HFFc6 (cell line): ENCODE results near the gene CPNE2. TPM values are rescaled to one million over a fixed set of nuclear protein-coding genes. Genes with fewer than 3 reads are reported as not detected.

Experiments used
- DNase-seq: peaks from one replicate; pipeline ENCODE4 v3.0.0-alpha.2; 2018
- H3K27ac Mint-ChIP-seq: 2 replicates; pipeline ENCODE4 v1.8.0; 2020; ENCODE audit warnings: mild to moderate bottlenecking, mixed read lengths
- H3K27me3 Mint-ChIP-seq: 2 replicates; pipeline ENCODE4 v1.8.0; 2021; ENCODE audit warnings: mild to moderate bottlenecking, moderate library complexity, mixed read lengths; ENCODE audit not compliant: insufficient read depth
- H3K36me3 Mint-ChIP-seq: 2 replicates; pipeline ENCODE4 v1.8.0; 2021; ENCODE audit warnings: low read depth, mixed read lengths
- H3K4me1 Mint-ChIP-seq: 2 replicates; pipeline ENCODE4 v1.8.0; 2020; ENCODE audit warnings: low read depth, mixed read lengths
- H3K4me3 Mint-ChIP-seq: 2 replicates; pipeline ENCODE4 v1.8.0; 2020; ENCODE audit warnings: mild to moderate bottlenecking, moderate library complexity, mixed read lengths
- H3K9me3 Mint-ChIP-seq: 2 replicates; pipeline ENCODE4 v1.8.0; 2020; ENCODE audit warnings: mild to moderate bottlenecking, mixed read lengths
- total RNA-seq, 6 experiments: library from RNA; stranded (reverse); fragmentation: NEBNext Ultra II Directional; extraction: Animal tissue kit (Norgen Biotek cat#: 25700); gene quantifications; 2 replicates in 1 of 6; 3 replicates in 5 of 6; pipeline ENCODE4 v1.2.3, GENCODE V29; 2021
- TF ChIP-seq, protein P1 (sequence below): fragments of 200-600 bp; sonication (generic); IDR thresholded peaks from 2 replicates; pipeline ENCODE4 v1.5.0; 2021; ENCODE audit warnings: antibody characterized with exemption, mild to moderate bottlenecking

CPNE2 gene
- total RNA-seq, 6 experiments from 2014 or later, result 13.0 to 29.6 (median 23.3) TPM

DNA sequence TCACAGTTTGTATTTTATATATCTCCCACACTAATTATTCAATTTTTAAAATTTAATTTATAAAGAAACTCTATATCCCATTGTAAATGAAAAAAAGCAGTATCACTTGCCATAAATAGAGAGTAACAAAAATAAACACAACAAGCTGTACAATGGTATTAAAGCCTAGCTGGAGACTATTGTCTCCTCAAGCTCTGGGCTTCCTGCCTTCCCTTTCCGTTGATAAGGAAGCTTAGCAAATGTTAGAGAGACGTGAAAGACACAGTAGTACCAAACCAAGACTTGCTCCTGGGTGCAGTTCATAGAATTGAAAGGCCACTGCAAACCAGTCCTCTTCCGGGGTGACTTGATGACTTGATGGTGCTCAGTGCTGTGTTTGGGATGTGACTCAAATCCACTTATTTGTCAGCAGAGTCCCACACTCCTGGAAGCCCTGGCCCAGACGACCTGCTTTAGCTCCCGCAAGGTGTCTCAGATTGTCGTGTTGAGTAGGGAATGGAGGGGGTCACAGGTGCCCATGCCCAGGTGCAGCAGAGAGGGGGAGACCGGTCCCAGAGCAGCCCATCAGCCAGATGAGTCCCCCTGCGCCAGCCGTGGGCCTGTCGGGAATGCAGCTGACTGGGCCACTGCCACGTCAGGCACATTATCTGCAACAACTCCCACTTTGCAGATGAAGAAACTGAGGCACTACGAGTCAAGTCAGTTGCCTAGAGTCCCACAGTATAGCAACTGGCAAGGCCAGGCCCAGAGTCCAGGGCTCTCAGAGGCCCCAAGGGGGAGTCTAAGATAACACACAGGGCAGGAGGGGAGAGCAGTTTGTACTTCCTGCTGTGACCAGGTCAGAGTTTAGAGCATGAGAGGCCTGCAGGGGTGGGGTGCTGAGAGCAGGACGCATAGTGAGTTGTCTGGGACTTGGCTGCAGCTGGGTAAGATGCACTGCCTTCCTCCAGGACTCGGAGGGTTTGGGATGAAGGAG is 53.0 kb downstream of the CPNE2 start:
- H3K36me3 Mint-ChIP-seq, result no peaks in the 10 kb centered on the region
- H3K27me3 Mint-ChIP-seq, result peaks cover 3% of the 10 kb centered on the region
- no peaks in the 10 kb centered on the region for H3K9me3 Mint-ChIP-seq
- no peak for DNase-seq
- H3K4me3 Mint-ChIP-seq, result no peak overlapping the region
- no peak overlapping the region for H3K27ac Mint-ChIP-seq
- H3K4me1 Mint-ChIP-seq, result peaks cover 26% of the 10 kb centered on the region
- TF ChIP-seq, protein P1, sequence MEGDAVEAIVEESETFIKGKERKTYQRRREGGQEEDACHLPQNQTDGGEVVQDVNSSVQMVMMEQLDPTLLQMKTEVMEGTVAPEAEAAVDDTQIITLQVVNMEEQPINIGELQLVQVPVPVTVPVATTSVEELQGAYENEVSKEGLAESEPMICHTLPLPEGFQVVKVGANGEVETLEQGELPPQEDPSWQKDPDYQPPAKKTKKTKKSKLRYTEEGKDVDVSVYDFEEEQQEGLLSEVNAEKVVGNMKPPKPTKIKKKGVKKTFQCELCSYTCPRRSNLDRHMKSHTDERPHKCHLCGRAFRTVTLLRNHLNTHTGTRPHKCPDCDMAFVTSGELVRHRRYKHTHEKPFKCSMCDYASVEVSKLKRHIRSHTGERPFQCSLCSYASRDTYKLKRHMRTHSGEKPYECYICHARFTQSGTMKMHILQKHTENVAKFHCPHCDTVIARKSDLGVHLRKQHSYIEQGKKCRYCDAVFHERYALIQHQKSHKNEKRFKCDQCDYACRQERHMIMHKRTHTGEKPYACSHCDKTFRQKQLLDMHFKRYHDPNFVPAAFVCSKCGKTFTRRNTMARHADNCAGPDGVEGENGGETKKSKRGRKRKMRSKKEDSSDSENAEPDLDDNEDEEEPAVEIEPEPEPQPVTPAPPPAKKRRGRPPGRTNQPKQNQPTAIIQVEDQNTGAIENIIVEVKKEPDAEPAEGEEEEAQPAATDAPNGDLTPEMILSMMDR, result no peak

DNA sequence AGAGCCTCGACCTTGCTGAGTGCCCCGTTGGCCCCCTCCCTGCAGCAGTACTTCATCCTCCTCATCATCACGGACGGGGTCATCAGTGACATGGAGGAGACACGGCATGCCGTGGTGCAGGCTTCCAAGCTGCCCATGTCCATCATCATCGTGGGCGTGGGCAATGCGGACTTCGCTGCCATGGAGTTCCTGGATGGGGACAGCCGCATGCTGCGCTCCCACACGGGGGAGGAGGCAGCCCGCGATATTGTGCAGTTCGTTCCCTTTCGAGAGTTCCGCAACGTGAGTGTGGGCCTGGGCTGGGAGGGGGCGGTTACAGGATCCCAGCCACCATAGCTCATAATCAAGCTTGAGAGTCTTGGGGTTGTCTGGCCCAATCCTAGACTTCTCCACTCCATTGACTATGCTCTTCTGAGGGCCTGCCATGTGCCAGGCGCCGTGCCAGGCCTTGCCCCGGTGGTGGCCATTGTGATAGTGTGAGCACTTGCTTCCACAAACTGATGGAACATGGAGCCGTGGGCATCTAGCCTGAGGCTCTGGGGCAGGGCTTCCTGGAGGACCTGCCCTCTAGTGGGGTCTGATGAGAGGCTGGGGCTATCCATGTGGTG is 53.8 kb downstream of the CPNE2 start:
- TF ChIP-seq, protein P1, result no peak
- H3K4me1 Mint-ChIP-seq, result peaks cover 26% of the 10 kb centered on the region
- H3K27me3 Mint-ChIP-seq, result peaks cover 3% of the 10 kb centered on the region
- DNase-seq, result no peak
- H3K9me3 Mint-ChIP-seq, result no peaks in the 10 kb centered on the region
- H3K36me3 Mint-ChIP-seq, result no peaks in the 10 kb centered on the region
- no peak overlapping the region for H3K4me3 Mint-ChIP-seq
- no peak overlapping the region for H3K27ac Mint-ChIP-seq

DNA sequence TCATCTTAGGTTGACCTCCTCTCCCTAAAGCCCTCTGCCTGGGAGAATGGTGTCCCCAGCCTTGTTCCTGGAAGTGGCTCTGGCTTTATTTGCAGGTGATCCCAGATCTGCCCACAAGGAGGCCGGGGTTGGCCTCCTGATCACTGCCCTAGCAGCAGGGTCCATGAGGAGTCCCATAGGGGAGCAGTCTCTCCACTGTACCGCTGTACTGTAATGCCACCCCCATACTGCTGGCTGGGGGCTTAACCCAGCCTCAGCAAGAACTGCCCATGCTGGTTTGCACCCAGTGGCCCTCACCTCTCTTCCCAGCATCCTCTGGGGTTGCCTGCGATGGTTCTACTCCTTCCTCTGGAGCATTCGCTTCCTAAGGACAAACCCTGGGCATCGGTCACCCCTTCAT is 54.4 kb downstream of the CPNE2 start:
- no peaks in the 10 kb centered on the region for H3K36me3 Mint-ChIP-seq
- peaks cover 26% of the 10 kb centered on the region for H3K4me1 Mint-ChIP-seq
- H3K27ac Mint-ChIP-seq, result peak overlapping the region; percentile 23; the same call in 1 of the 2 replicates
- no peaks in the 10 kb centered on the region for H3K9me3 Mint-ChIP-seq
- no peak overlapping the region for H3K4me3 Mint-ChIP-seq
- DNase-seq, result no peak
- H3K27me3 Mint-ChIP-seq, result peaks cover 3% of the 10 kb centered on the region
- TF ChIP-seq, protein P1, result peak; percentile 62

DNA sequence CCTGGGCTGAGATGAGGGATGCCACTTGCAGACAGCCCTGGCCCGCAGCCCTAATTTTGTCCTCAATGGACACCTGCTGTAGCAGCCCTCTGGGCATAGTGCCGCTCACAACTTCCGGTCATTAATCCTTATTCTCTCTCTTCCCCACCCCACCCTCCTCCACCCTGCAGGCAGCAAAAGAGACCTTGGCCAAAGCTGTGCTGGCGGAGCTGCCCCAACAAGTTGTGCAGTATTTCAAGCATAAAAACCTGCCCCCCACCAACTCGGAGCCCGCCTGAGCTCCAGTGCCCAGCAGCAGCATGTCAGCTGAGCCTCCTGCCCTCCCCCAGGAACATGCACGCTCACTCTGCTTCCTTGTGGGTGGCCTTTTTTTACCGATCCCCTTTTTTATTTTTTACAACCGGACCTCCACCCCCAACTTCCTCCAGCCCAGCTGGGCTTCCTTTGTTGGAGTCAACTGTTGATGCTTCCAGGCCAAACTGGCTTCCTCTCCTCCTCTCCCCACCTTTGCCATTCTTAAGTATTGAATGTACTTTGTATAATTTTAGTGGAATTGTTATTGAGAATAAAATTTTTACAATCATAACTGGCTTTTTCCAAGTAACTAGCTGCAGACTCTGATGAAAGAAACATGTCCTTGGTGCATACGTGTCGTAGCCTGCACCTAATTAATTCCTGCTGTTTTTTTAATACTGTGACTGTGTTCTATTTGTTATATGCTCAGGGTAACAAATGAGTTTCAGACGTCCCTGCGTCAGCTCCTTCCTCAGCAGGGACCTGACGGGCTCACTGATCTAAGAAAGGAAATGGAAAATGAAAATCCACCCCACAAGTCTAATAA is 55.2 kb downstream of the CPNE2 start:
- TF ChIP-seq, protein P1, result no peak
- H3K27ac Mint-ChIP-seq, result peak overlapping the region; percentile 85
- peaks cover 3% of the 10 kb centered on the region for H3K27me3 Mint-ChIP-seq
- no peaks in the 10 kb centered on the region for H3K9me3 Mint-ChIP-seq
- DNase-seq, result peak; percentile 34
- peak overlapping the region; percentile 51 for H3K4me3 Mint-ChIP-seq
- H3K36me3 Mint-ChIP-seq, result no peaks in the 10 kb centered on the region
- H3K4me1 Mint-ChIP-seq, result peaks cover 21% of the 10 kb centered on the region

DNA sequence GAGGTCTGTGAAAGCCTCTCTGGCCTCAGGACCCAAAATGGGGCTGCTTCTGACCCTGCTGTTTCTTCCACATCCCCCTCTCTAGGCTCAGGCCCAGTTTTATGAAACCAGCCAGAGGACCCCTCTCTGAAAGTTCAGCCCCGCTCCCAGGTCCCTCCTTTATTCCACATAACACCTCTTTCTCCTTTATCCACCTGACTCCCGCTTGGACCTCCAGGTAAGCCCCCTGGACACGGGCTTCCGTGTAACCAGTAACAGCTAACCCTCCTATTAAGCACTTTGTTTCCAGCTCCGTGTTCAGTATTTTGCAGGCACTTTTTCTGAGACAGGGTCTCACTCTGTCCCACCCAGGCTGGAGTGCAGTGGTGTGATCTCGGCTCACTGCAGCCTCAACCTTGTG is 56.1 kb downstream of the CPNE2 start:
- H3K4me3 Mint-ChIP-seq, result no peak overlapping the region

More for the DNA sequence above, 56.1 kb downstream of the CPNE2 start:
- TF ChIP-seq, protein P1, result no peak; the same call in 1 of the 2 replicates
- peak overlapping the region; percentile 85 for H3K27ac Mint-ChIP-seq
- H3K4me1 Mint-ChIP-seq, result peaks cover 21% of the 10 kb centered on the region
- H3K9me3 Mint-ChIP-seq, result no peaks in the 10 kb centered on the region
- DNase-seq, result no peak
- peaks cover 3% of the 10 kb centered on the region for H3K27me3 Mint-ChIP-seq
- 0 out of 2 replicates have a peak, but pooled peaks cover 5% of the 10 kb centered on the region for H3K36me3 Mint-ChIP-seq
